Esophagus squamous epithelium (tissue), 5 donors: ENCODE measurements around the gene HSDL2. TPM values are rescaled to one million over a fixed set of nuclear protein-coding genes. Genes with fewer than 3 reads are reported as not detected.
"Not testable (repeated sequence)": the region's sequence is repeated elsewhere in the genome, so short reads cannot be mapped to it uniquely, and the experiment has no call there.

Experiments
- DNase-seq: peaks from one replicate; lab custom pipeline; 2025; lab: John Stamatoyannopoulos, UW
- H3K27ac ChIP-seq, 4 donors: fragments of 200-600 bp; sonication (generic); one replicate each; pipeline ENCODE4 v1.5.1; 2016 to 2019; ENCODE audit warnings: mild to moderate bottlenecking in 1 of 4
- H3K27me3 ChIP-seq, 4 donors: fragments of 200-600 bp; sonication (generic); 1 replicate in 3 of 4; 2 replicates in 1 of 4; pipeline versions ENCODE4 v1.5.1 to v1.6.0; 2017 to 2021; ENCODE audit warnings: antibody characterized with exemption in 1 of 4
- H3K36me3 ChIP-seq, 3 donors: fragments of 200-600 bp; sonication (generic); one replicate each; pipeline ENCODE4 v1.5.1; 2016 to 2019
- H3K4me1 ChIP-seq, 3 donors: fragments of 200-600 bp; sonication (generic); one replicate each; pipeline ENCODE4 v1.5.1; 2017 to 2019
- H3K4me3 ChIP-seq, 4 donors: fragments of 200-600 bp; sonication (generic); 1 replicate in 3 of 4; 2 replicates in 1 of 4; pipeline ENCODE4 v1.5.1; 2016 to 2019; ENCODE audit warnings: mild to moderate bottlenecking in 2 of 4, moderate library complexity in 1 of 4
- H3K9me3 ChIP-seq, 3 donors: fragments of 200-600 bp; sonication (generic); one replicate each; pipeline ENCODE4 v1.5.1; 2016 to 2019
- CTCF ChIP-seq, 6 experiments: fragments of 450-650 bp in 4 of 6; fragments of 200-600 bp in 2 of 6; sonication (generic) in 2 of 6; IDR thresholded peaks; one replicate each; pipeline ENCODE4 v1.5.1; 2016 to 2019; ENCODE audit warnings: antibody characterized with exemption in 6 of 6, mild to moderate bottlenecking in 4 of 6, moderate library complexity in 4 of 6
- POLR2A ChIP-seq, 4 donors: fragments of 450-650 bp; IDR thresholded peaks; one replicate each; pipeline ENCODE4 v1.6.1; 2017; ENCODE audit warnings: antibody characterized with exemption in 4 of 4, mild to moderate bottlenecking in 4 of 4, moderate library complexity in 3 of 4
- WGBS, 2 donors: methylation state at CpG; one replicate each; pipeline ENCODE4 v1.1.5; 2018; 5-methylcytosine and 5-hydroxymethylcytosine counted together
- intact Hi-C: fragments of 100-400 bp; cut with DNase I; formaldehyde crosslinking; loops from one replicate; pipeline ENCODE4 v1.15.0; 2022
- total RNA-seq, 4 donors: library from RNA; depleted of rRNA; stranded (reverse); fragments of >200 nt; gene quantifications; one replicate each; pipeline ENCODE4 v1.1.0, GENCODE V29; 2016
- donor health status: DM: yes; HTN: yes; CAD: no.

The HSDL2 gene
- total RNA-seq, 4 donors from 2014 or later = 18.5 to 49.4 (median 36.0) TPM

- DNase-seq = no peak
- Histone ChIP-seq H3K4me1 (peaks cover 0 to 14% (median 0%) of the 10 kb centered on the region in 3 donors), H3K4me3 (no peak overlapping the region), H3K27me3 (no peaks in the 10 kb centered on the region), H3K9me3 (no peaks in the 10 kb centered on the region), H3K36me3 (no peaks in the 10 kb centered on the region), H3K27ac (no peak overlapping the region)
- intact Hi-C loops = no loop called here
- WGBS, 2 donors = 68 to 75% methylated on average over 2 of the region's 2 CpGs
- TF ChIP-seq CTCF (IDR thresholded peaks at IDR 0.05) = no peak
- no peak for TF ChIP-seq POLR2A (IDR thresholded peaks at IDR 0.05)
These were observed 126.7 kb downstream of the HSDL2 start for GRCh38 chr9:112506571-112506970.

- WGBS, 2 donors = 100% methylated on average over 2 of the region's 2 CpGs
- intact Hi-C loops = no loop called here
- DNase-seq = no peak
- Histone ChIP-seq H3K9me3 (no peaks in the 10 kb centered on the region), H3K4me1 (peaks cover 0 to 14% (median 0%) of the 10 kb centered on the region in 3 donors), H3K27ac (no peak overlapping the region), H3K27me3 (no peaks in the 10 kb centered on the region), H3K4me3 (no peak overlapping the region), H3K36me3 (no peaks in the 10 kb centered on the region)
- TF ChIP-seq POLR2A (IDR thresholded peaks at IDR 0.05) (no peak), CTCF (IDR thresholded peaks at IDR 0.05) (no peak)
These were observed 127.2 kb downstream of the HSDL2 start for GRCh38 chr9:112507001-112507680.

GRCh38 chr9:112508377-112508776 is 128.5 kb downstream of the HSDL2 start:
- Histone ChIP-seq H3K36me3 (no peaks in the 10 kb centered on the region), H3K9me3 (no peaks in the 10 kb centered on the region), H3K27ac (no peak overlapping the region), H3K4me1 (peaks cover 0 to 3% (median 0%) of the 10 kb centered on the region in 3 donors), H3K27me3 (no peaks in the 10 kb centered on the region), H3K4me3 (no peak overlapping the region)
- WGBS, 2 donors = 61 to 72% methylated on average over 2 of the region's 2 CpGs
- DNase-seq = no peak
- TF ChIP-seq CTCF (IDR thresholded peaks at IDR 0.05) = no peak
- intact Hi-C loops = no loop called here

- H3K9me3 ChIP-seq, DNase-seq, H3K4me1 ChIP-seq, H3K27me3 ChIP-seq, H3K36me3 ChIP-seq, H3K4me3 ChIP-seq, intact Hi-C loops, H3K27ac ChIP-seq: not testable (repeated sequence)
- 78 to 92% methylated on average over 4 of the region's 4 CpGs for WGBS, 2 donors
These were observed 132.5 kb downstream of the HSDL2 start for GRCh38 chr9:112512377-112512776.

- Histone ChIP-seq H3K27me3 (no peaks in the 10 kb centered on the region), H3K9me3 (no peaks in the 10 kb centered on the region), H3K4me3 (no peak overlapping the region), H3K27ac (no peak overlapping the region), H3K36me3 (no peaks in the 10 kb centered on the region), H3K4me1 (no peaks in the 10 kb centered on the region)
- no peak for DNase-seq
- intact Hi-C loops = no loop called here
- 90 to 96% methylated on average over 2 of the region's 2 CpGs for WGBS, 2 donors
- TF ChIP-seq POLR2A (IDR thresholded peaks at IDR 0.05) = no peak
- TF ChIP-seq CTCF (IDR thresholded peaks at IDR 0.05) = no peak
These were observed 136.9 kb downstream of the HSDL2 start for GRCh38 chr9:112516769-112517168.
